Neural progenitor cell (in vitro differentiated cells): Measurements from ENCODE around the gene OLR1. TPM values are rescaled to one million over a fixed set of nuclear protein-coding genes. Genes with fewer than 3 reads are reported as not detected.

Experiments used
- DNase-seq: peaks from one replicate; pipeline ENCODE4 v3.0.0-alpha.2; 2016; ENCODE audit warnings: low spot score
- H2AFZ ChIP-seq: fragments of 200-600 bp; sonication (generic); replicated peaks from 2 replicates; pipeline ENCODE4 v1.6.1; 2016; ENCODE audit warnings: antibody characterized with exemption
- H3F3A ChIP-seq: fragments of 200-600 bp; sonication (generic); 2 replicates; pipeline ENCODE4 v1.6.1; 2016; ENCODE audit warnings: antibody characterized with exemption, low read depth
- H3K27ac ChIP-seq: fragments of 200-600 bp; sonication (generic); 2 replicates; pipeline ENCODE4 v1.5.1; 2016; ENCODE audit warnings: mild to moderate bottlenecking
- H3K27me3 ChIP-seq: fragments of 200-600 bp; sonication (generic); 2 replicates; pipeline ENCODE4 v1.6.1; 2016; ENCODE audit warnings: mild to moderate bottlenecking, moderate library complexity
- H3K36me3 ChIP-seq: fragments of 200-600 bp; sonication (generic); 2 replicates; pipeline ENCODE4 v1.5.1; 2016
- H3K4me1 ChIP-seq: fragments of 200-600 bp; sonication (generic); 2 replicates; pipeline ENCODE4 v1.6.1; 2016; ENCODE audit warnings: mixed run types
- H3K4me2 ChIP-seq: fragments of 200-600 bp; sonication (generic); 2 replicates; pipeline ENCODE4 v1.6.1; 2016
- H3K4me3 ChIP-seq: fragments of 200-600 bp; sonication (generic); 2 replicates; pipeline ENCODE4 v1.5.1; 2016
- H3K79me2 ChIP-seq: fragments of 200-600 bp; sonication (generic); 2 replicates; pipeline ENCODE4 v1.6.1; 2016; ENCODE audit warnings: low read depth
- H3K9ac ChIP-seq: fragments of 200-600 bp; sonication (generic); 2 replicates; pipeline ENCODE4 v1.6.1; 2016
- H3K9me3 ChIP-seq: fragments of 200-600 bp; sonication (generic); 2 replicates; pipeline ENCODE4 v1.5.1; 2016; ENCODE audit warnings: low read depth
- H4K20me1 ChIP-seq: fragments of 200-600 bp; sonication (generic); 2 replicates; pipeline ENCODE4 v1.6.1; 2016; ENCODE audit warnings: low read depth
- H3K27ac Mint-ChIP-seq: 3 replicates; pipeline ENCODE4 v1.8.0; 2021; ENCODE audit warnings: mixed read lengths
- H3K27me3 Mint-ChIP-seq: 2 replicates; pipeline ENCODE4 v1.8.0; 2022; ENCODE audit warnings: low read depth, mild to moderate bottlenecking, inconsistent platforms, moderate library complexity, mixed read lengths; ENCODE audit not compliant: insufficient read depth
- H3K36me3 Mint-ChIP-seq: 3 replicates; pipeline ENCODE4 v1.8.0; 2021; ENCODE audit warnings: mixed read lengths
- H3K4me1 Mint-ChIP-seq: 3 replicates; pipeline ENCODE4 v1.8.0; 2021; ENCODE audit warnings: mixed read lengths
- H3K4me3 Mint-ChIP-seq: 3 replicates; pipeline ENCODE4 v1.8.0; 2021; ENCODE audit warnings: mild to moderate bottlenecking, moderate library complexity, mixed read lengths
- H3K9me3 Mint-ChIP-seq: 3 replicates; pipeline ENCODE4 v1.8.0; 2020; ENCODE audit warnings: mixed read lengths
- EZH2 ChIP-seq: fragments of 200-600 bp; sonication (generic); IDR thresholded peaks from 2 replicates; pipeline ENCODE4 v1.6.1; 2017; ENCODE audit warnings: antibody characterized with exemption, mild to moderate bottlenecking, moderate library complexity
- EZH2phosphoT487 ChIP-seq: fragments of 200-600 bp; sonication (generic); IDR thresholded peaks from 2 replicates; pipeline ENCODE4 v1.6.1; 2017; ENCODE audit warnings: antibody characterized with exemption
- total RNA-seq: library from RNA; depleted of rRNA; stranded (reverse); fragments of >200 nt; gene quantifications from 2 replicates; pipeline ENCODE4 v1.2.3, GENCODE V29; 2015; ENCODE audit warnings: low replicate concordance
- TF ChIP-seq, protein P1 (sequence below): fragments of 200-600 bp; sonication (generic); IDR thresholded peaks from 2 replicates; pipeline ENCODE4 v1.5.1; 2017; ENCODE audit warnings: antibody characterized with exemption, mild to moderate bottlenecking

The OLR1 gene
- total RNA-seq, 1 donor from 2014 or later, result not detected

DNA sequence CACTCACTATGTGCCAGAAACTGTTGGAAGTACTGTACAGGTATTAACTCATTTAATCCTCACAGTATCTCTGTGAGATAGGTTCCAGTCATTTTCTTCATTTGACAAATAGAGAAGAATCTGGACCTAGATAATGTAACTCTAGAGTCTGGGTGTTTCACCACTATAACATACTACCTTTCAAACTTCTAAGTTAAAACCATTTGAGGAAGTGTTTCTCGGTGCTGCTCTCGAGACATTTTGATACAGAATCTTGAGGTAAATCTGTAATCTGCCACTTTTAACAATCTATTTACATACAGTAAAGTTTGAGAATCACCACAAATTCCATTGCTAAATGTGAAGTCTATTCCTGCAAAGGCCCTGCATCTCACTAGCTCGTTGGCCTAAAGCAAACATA, 8.8 kb downstream of the OLR1 start:
- H3K4me1 ChIP-seq, result no peaks in the 10 kb centered on the region
- peaks cover 3% of the 10 kb centered on the region for H3K4me1 Mint-ChIP-seq
- H3K4me3 Mint-ChIP-seq, result no peak overlapping the region

DNA sequence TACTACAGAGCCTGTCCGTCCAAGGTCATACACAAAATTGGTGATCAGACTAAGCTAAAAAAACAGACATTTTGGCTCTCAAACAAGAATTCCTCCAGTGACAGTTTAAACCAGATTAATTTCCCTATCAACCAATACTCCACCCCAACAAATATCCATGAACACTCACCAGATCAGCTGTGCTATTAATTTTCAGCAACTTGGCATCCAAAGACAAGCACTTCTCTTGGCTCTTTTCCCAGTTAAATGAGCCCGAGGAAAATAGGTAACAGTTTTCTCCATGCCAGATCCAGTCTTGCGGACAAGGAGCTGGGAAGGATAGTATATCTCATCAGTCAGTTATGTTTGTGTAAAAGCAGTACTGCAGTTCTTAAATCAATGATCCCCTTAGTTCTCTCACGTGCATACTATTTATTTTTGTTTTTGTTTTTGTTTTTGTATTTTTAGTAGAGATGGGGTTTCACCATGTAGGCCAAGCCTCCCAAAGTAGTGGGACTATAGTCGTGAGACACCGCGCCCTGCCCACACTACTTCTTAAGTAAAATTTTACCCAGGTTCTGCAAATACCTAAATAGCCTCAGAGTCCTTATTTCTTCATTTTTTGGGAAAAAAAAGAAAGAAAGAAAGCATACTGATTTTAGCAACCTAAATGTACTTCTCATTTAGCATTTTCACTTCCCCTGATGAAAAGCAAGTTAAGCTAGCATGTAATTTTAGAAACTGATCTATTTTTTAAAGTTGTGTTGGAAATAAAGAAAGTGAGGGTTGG, 11.1 kb downstream of the OLR1 start:
- Histone ChIP-seq H4K20me1 (no peaks in the 10 kb centered on the region), H2AFZ (no peak overlapping the region), H3K4me2 (no peak overlapping the region), H3K79me2 (no peaks in the 10 kb centered on the region), H3F3A (no peaks in the 10 kb centered on the region), H3K27ac (no peak overlapping the region), H3K9ac (no peak overlapping the region), H3K4me3 (no peak overlapping the region), H3K36me3 (no peaks in the 10 kb centered on the region), H3K27me3 (no peaks in the 10 kb centered on the region), H3K9me3 (no peaks in the 10 kb centered on the region), H3K4me1 (no peaks in the 10 kb centered on the region)
- no peak for DNase-seq
- Mint-ChIP-seq H3K27me3 (no peaks in the 10 kb centered on the region), H3K36me3 (no peaks in the 10 kb centered on the region), H3K9me3 (no peaks in the 10 kb centered on the region), H3K27ac (no peak overlapping the region), H3K4me1 (no peaks in the 10 kb centered on the region), H3K4me3 (no peak overlapping the region)
- TF ChIP-seq EZH2phosphoT487 (no peak), EZH2 (no peak)
- TF ChIP-seq, protein P1, sequence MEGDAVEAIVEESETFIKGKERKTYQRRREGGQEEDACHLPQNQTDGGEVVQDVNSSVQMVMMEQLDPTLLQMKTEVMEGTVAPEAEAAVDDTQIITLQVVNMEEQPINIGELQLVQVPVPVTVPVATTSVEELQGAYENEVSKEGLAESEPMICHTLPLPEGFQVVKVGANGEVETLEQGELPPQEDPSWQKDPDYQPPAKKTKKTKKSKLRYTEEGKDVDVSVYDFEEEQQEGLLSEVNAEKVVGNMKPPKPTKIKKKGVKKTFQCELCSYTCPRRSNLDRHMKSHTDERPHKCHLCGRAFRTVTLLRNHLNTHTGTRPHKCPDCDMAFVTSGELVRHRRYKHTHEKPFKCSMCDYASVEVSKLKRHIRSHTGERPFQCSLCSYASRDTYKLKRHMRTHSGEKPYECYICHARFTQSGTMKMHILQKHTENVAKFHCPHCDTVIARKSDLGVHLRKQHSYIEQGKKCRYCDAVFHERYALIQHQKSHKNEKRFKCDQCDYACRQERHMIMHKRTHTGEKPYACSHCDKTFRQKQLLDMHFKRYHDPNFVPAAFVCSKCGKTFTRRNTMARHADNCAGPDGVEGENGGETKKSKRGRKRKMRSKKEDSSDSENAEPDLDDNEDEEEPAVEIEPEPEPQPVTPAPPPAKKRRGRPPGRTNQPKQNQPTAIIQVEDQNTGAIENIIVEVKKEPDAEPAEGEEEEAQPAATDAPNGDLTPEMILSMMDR, result no peak

More for the DNA sequence above, 8.8 kb downstream of the OLR1 start:
- no peak overlapping the region for H3K9ac ChIP-seq
- H3K27ac Mint-ChIP-seq, result no peak overlapping the region
- no peaks in the 10 kb centered on the region for H3K36me3 Mint-ChIP-seq
- no peaks in the 10 kb centered on the region for H4K20me1 ChIP-seq
- no peaks in the 10 kb centered on the region for H3K79me2 ChIP-seq
- H3K27ac ChIP-seq, result no peak overlapping the region
- no peaks in the 10 kb centered on the region for H3K36me3 ChIP-seq
- H3K4me3 ChIP-seq, result no peak overlapping the region
- no peaks in the 10 kb centered on the region for H3K27me3 Mint-ChIP-seq
- H3K4me2 ChIP-seq, result no peak overlapping the region
- H3K9me3 ChIP-seq, result no peaks in the 10 kb centered on the region
- no peaks in the 10 kb centered on the region for H3K9me3 Mint-ChIP-seq
- no peak overlapping the region for H2AFZ ChIP-seq
- H3K27me3 ChIP-seq, result no peaks in the 10 kb centered on the region
- H3F3A ChIP-seq, result no peaks in the 10 kb centered on the region
- DNase-seq, result no peak
- TF ChIP-seq EZH2 (no peak), EZH2phosphoT487 (no peak)
- TF ChIP-seq, protein P1, result no peak

GRCh38 chr12:10159280-10159679, 12.7 kb downstream of the OLR1 start:
- no peak overlapping the region for H2AFZ ChIP-seq
- Mint-ChIP-seq H3K27ac (no peak overlapping the region), H3K36me3 (no peaks in the 10 kb centered on the region), H3K27me3 (no peaks in the 10 kb centered on the region), H3K9me3 (no peaks in the 10 kb centered on the region), H3K4me3 (no peak overlapping the region), H3K4me1 (no peaks in the 10 kb centered on the region)
- DNase-seq, result no peak
- H3K4me2 ChIP-seq, result no peak overlapping the region
- no peaks in the 10 kb centered on the region for H4K20me1 ChIP-seq
- H3K36me3 ChIP-seq, result no peaks in the 10 kb centered on the region
- H3K4me3 ChIP-seq, result no peak overlapping the region
- H3K4me1 ChIP-seq, result no peaks in the 10 kb centered on the region
- no peaks in the 10 kb centered on the region for H3K27me3 ChIP-seq
- no peak for TF ChIP-seq EZH2
- TF ChIP-seq, protein P1, result no peak
- no peak for TF ChIP-seq EZH2phosphoT487
- H3F3A ChIP-seq, result peaks cover under 1% of the 10 kb centered on the region
- H3K79me2 ChIP-seq, result no peaks in the 10 kb centered on the region
- H3K9ac ChIP-seq, result no peak overlapping the region
- no peaks in the 10 kb centered on the region for H3K9me3 ChIP-seq
- H3K27ac ChIP-seq, result no peak overlapping the region
